A549 (cell line): ENCODE data around the gene SCGB1C2. TPM values are rescaled to one million over a fixed set of nuclear protein-coding genes. Genes with fewer than 3 reads are reported as not detected.
A peak's percentile ranks its signal among the peaks of the same experiment; 100 is the strongest.
"Not testable (repeated sequence)": the region's sequence is repeated elsewhere in the genome, so short reads cannot be mapped to it uniquely, and the experiment has no call there.

Experiments used
- ATAC-seq, 2 experiments: fragments of 200-7000 bp in 1 of 2; fragments of >200 bp in 1 of 2; cut with Nextera tagmentation in 1 of 2; cut with Tn5 transposase in 1 of 2; 3 replicates each; pipeline versions ENCODE4 v1.8.0 to v1.9.1; 2018 to 2020; ENCODE audit warnings: mild to moderate bottlenecking in 1 of 2, moderate library complexity in 1 of 2
- CTCF ChIA-PET: fragments of 300-600 bp; sonication (Branson Sonifier 250); formaldehyde crosslinking; extraction: SDS; loops from one replicate; lab custom pipeline; 2021; ENCODE audit warnings: antibody characterized with exemption, inconsistent platforms; lab: Yijun Ruan, JAX
- POLR2A ChIA-PET: fragments of 350-600 bp; formaldehyde crosslinking; extraction: SDS; loops from one replicate; lab custom pipeline; 2021; ENCODE audit warnings: antibody characterized with exemption, inconsistent platforms; lab: Yijun Ruan, JAX
- DNase-seq, 2 experiments: peaks; one replicate each; pipeline versions ENCODE4 v3.0.0 to v3.0.0-alpha.2; 2011 to 2016; ENCODE audit warnings: low read depth in 1 of 2, low spot score in 1 of 2
- FAIRE-seq: peaks from 2 replicates; lab custom pipeline; 2011; peaks lifted over from hg19 to GRCh38; lab: Jason Lieb, UNC
- H3K27ac ChIP-seq, 2 experiments: fragments of >200 bp; sonication (Bioruptor Twin); formaldehyde crosslinking; 3 replicates each; pipeline ENCODE4 v1.5.1; 2016 to 2017
- H3K4me1 ChIP-seq: fragments of >200 bp; sonication (Bioruptor Twin); formaldehyde crosslinking; 3 replicates; pipeline ENCODE4 v1.6.1; 2016
- H3K4me2 ChIP-seq: fragments of >200 bp; sonication (Bioruptor Twin); formaldehyde crosslinking; 3 replicates; pipeline ENCODE4 v1.6.1; 2016
- H3K4me3 ChIP-seq: fragments of >200 bp; sonication (Bioruptor Twin); formaldehyde crosslinking; 3 replicates; pipeline ENCODE4 v1.5.1; 2016
- H3K9me3 ChIP-seq: fragments of >200 bp; sonication (Bioruptor Twin); formaldehyde crosslinking; 3 replicates; pipeline ENCODE4 v1.6.1; 2016
- CTCF ChIP-seq: fragments of >200 bp; sonication (Bioruptor Twin); formaldehyde crosslinking; IDR thresholded peaks from 3 replicates; pipeline ENCODE4 v1.5.1; 2016
- HOXB5 ChIP-seq: fragments of 250-450 bp; sonication (Bioruptor Pico); IDR thresholded peaks from 2 replicates; pipeline ENCODE4 v1.5.0; 2020; ENCODE audit warnings: mild to moderate bottlenecking, moderate library complexity
- JUN ChIP-seq, 2 experiments: fragments of >200 bp; sonication (Bioruptor Twin); formaldehyde crosslinking; IDR thresholded peaks; 2 replicates in 1 of 2; 3 replicates in 1 of 2; pipeline ENCODE4 v1.6.1; 2016 to 2017
- MYC ChIP-seq: IDR thresholded peaks from 2 replicates; pipeline ENCODE4 v1.6.1; 2012; ENCODE audit warnings: mild to moderate bottlenecking, inconsistent platforms, low read length, improper control_type of control experiment, borderline replicate concordance
- NFE2L2 ChIP-seq: fragments of 150-350 bp; conservative IDR thresholded peaks from 2 replicates; pipeline ENCODE4 v1.6.1; 2014; ENCODE audit warnings: low read length
- NPAS2 ChIP-seq: fragments of 250-450 bp; sonication (Bioruptor Pico); IDR thresholded peaks from 2 replicates; pipeline ENCODE4 v1.8.0; 2022; ENCODE audit warnings: mild to moderate bottlenecking, moderate library complexity, borderline replicate concordance
- PHF8 ChIP-seq: fragments of 200-600 bp; sonication (generic); IDR thresholded peaks from 2 replicates; pipeline ENCODE4 v1.6.1; 2016; ENCODE audit warnings: low read depth, mild to moderate bottlenecking, antibody characterized with exemption, moderate library complexity, borderline replicate concordance
- RAD21 ChIP-seq, 2 experiments: fragments of >200 bp in 1 of 2; sonication (Bioruptor Twin) in 1 of 2; formaldehyde crosslinking in 1 of 2; IDR thresholded peaks in 1 of 2; conservative IDR thresholded peaks in 1 of 2; 2 replicates in 1 of 2; 3 replicates in 1 of 2; pipeline ENCODE4 v1.6.1; 2012 to 2018; ENCODE audit warnings: inconsistent platforms in 1 of 2
- RNF2 ChIP-seq: fragments of 200-600 bp; sonication (generic); IDR thresholded peaks from 2 replicates; pipeline ENCODE4 v1.6.1; 2016; ENCODE audit warnings: low read depth, mild to moderate bottlenecking, antibody characterized with exemption, moderate library complexity, borderline replicate concordance
- ZNF302 ChIP-seq: fragments of 250-450 bp; sonication (Bioruptor Pico); IDR thresholded peaks from 2 replicates; pipeline ENCODE4 v1.9.0; 2021; ENCODE audit warnings: inconsistent platforms, mild to moderate bottlenecking, moderate library complexity
- WGBS: methylation state at CpG from one replicate; pipeline ENCODE4 v1.1.6; 2017; ENCODE audit errors: missing lambda C conversion rate; 5-methylcytosine and 5-hydroxymethylcytosine counted together
- polyA plus RNA-seq, 4 experiments: library from polyadenylated mRNA; depleted of rRNA in 3 of 4; stranded (reverse); fragments of >200 nt; fragmentation: RNase III in 1 of 4; extraction: RNeasy Plus Mini Kit Qiagen cat#74134 plus additional on column Dnase treatment in 1 of 4; gene quantifications; 2 replicates in 3 of 4; 3 replicates in 1 of 4; pipeline ENCODE4 v1.2.3, GENCODE V29; 2011 to 2017

The SCGB1C2 gene
- polyA plus RNA-seq, 2 of the 4 experiments (the other 2 are of a cell fraction) = not detected

GRCh38 chr17:136531-136930 is 838 bp upstream of the SCGB1C2 start:
- not testable (repeated sequence) for DNase-seq, FAIRE-seq, H3K27ac ChIP-seq
- ATAC-seq = peak; percentile 62 to 88; a peak in 5 of 6 replicates
- TF ChIP-seq RAD21 (conservative IDR thresholded peaks at IDR 0.05 in 1 of 2, IDR thresholded peaks at IDR 0.05 in 1 of 2) = peak in 1 of 2 experiments; percentile 23; a peak in 2 of 5 replicates
- TF ChIP-seq CTCF = peak; percentile 24; the same call in 2 of the 3 replicates
- TF ChIP-seq, all 56 proteins: peak for 2; not testable (repeated sequence) for 54
- H3K4me3 ChIP-seq, H3K9me3 ChIP-seq, H3K4me2 ChIP-seq, CTCF ChIA-PET, POLR2A ChIA-PET, H3K4me1 ChIP-seq: not testable (repeated sequence)
- WGBS = 0% methylated on average over 2 of the region's 4 CpGs

- H3K4me3 ChIP-seq, DNase-seq, H3K4me1 ChIP-seq, FAIRE-seq, H3K4me2 ChIP-seq, CTCF ChIA-PET, ATAC-seq, H3K9me3 ChIP-seq, POLR2A ChIA-PET, H3K27ac ChIP-seq: not testable (repeated sequence)
- WGBS = 63% methylated on average over 11 of the region's 22 CpGs
Measured at GRCh38 chr17:139401-140205, 2.2 kb downstream of the SCGB1C2 start.

- CTCF ChIA-PET = interaction anchor here (1.0 kb wide), 1 partner anchor 914 kb away, joined by 4 read pairs; no protein-coding TSS in a partner anchor
- Histone ChIP-seq H3K4me3 (no peak overlapping the region), H3K4me1 (0 out of 3 replicates have a peak, but pooled peaks cover 4% of the 10 kb centered on the region), H3K4me2 (no peak overlapping the region), H3K27ac (no peak overlapping the region), H3K9me3 (no peaks in the 10 kb centered on the region)
- no peak for FAIRE-seq
- POLR2A ChIA-PET = no interaction called here
- DNase-seq = peak; percentile 49 to 80
- ATAC-seq = 0 out of 6 replicates have a peak, but pooled peaks of 1 of the 2 experiments have one; percentile 20
- WGBS = 88% methylated on average over 23 of the region's 23 CpGs
- TF ChIP-seq RNF2 = no peak
- no peak for TF ChIP-seq NFE2L2
- TF ChIP-seq HOXB5 (CRISPR knock-in tag) = no peak
- TF ChIP-seq MYC = no peak
- TF ChIP-seq ZNF302 (CRISPR knock-in tag) = no peak
- no peak for TF ChIP-seq JUN (IDR thresholded peaks at IDR 0.05)
Measured at GRCh38 chr17:142102-142661, 4.8 kb downstream of the SCGB1C2 start.

- Histone ChIP-seq H3K4me3 (no peak overlapping the region), H3K4me2 (peak overlapping the region; percentile 58), H3K27ac (no peak overlapping the region), H3K4me1 (0 out of 3 replicates have a peak, but pooled peaks cover 4% of the 10 kb centered on the region), H3K9me3 (no peaks in the 10 kb centered on the region)
- FAIRE-seq (no peak), DNase-seq (no peak), ATAC-seq (no peak)
- POLR2A ChIA-PET = no interaction called here
- CTCF ChIA-PET = interaction anchor here (1.5 to 2.5 kb wide), 4 partner anchors 208 to 544 kb away, joined by 3 to 11 read pairs (median 6); partner anchors contain the start of gene RPH3AL
- TF ChIP-seq NPAS2 (CRISPR knock-in tag) = 0 out of 2 replicates have a peak, but pooled peaks have one; percentile 36
- no peak for TF ChIP-seq PHF8
- WGBS = 65% methylated on average over 23 of the region's 23 CpGs
Measured at GRCh38 chr17:142876-143784, 5.8 kb downstream of the SCGB1C2 start.
